Esophagus (tissue), 2 donors: Measurements from ENCODE around the gene KCNE3. TPM values are rescaled to one million over a fixed set of nuclear protein-coding genes. Genes with fewer than 3 reads are reported as not detected.

Experiments
- H3K27ac ChIP-seq, 2 donors: one replicate each; pipeline ENCODE4 v1.5.1; 2013; ENCODE audit warnings: low read depth in 2 of 2, mild to moderate bottlenecking in 2 of 2, inconsistent platforms in 1 of 2, low read length in 1 of 2, moderate library complexity in 1 of 2
- H3K27me3 ChIP-seq, 2 donors: one replicate each; pipeline ENCODE4 v1.6.1; 2013; ENCODE audit warnings: low read length in 2 of 2, control low read depth in 1 of 2, mild to moderate bottlenecking in 1 of 2; ENCODE audit not compliant: insufficient read depth in 2 of 2, control insufficient read depth in 1 of 2
- H3K36me3 ChIP-seq, 2 donors: one replicate each; pipeline ENCODE4 v1.6.1; 2013; ENCODE audit warnings: low read length in 1 of 2; ENCODE audit not compliant: control insufficient read depth in 2 of 2, insufficient read depth in 2 of 2
- H3K4me1 ChIP-seq, 2 donors: one replicate each; pipeline ENCODE4 v1.6.1; 2013; ENCODE audit warnings: low read length in 1 of 2; ENCODE audit not compliant: control insufficient read depth in 2 of 2, insufficient read depth in 2 of 2
- H3K4me3 ChIP-seq, 2 donors: one replicate each; pipeline ENCODE4 v1.5.1; 2013; ENCODE audit warnings: low read length in 2 of 2, mild to moderate bottlenecking in 2 of 2, low read depth in 1 of 2, moderate library complexity in 1 of 2
- H3K9me3 ChIP-seq, 2 donors: one replicate each; pipeline ENCODE4 v1.6.1; 2013; ENCODE audit warnings: mild to moderate bottlenecking in 2 of 2, low read depth in 1 of 2, low read length in 1 of 2, moderate library complexity in 1 of 2; ENCODE audit not compliant: control insufficient read depth in 2 of 2, insufficient read depth in 1 of 2
- WGBS, 2 donors: extraction: QIAGEN DNeasy Blood & Tissue Kit; methylation state at CpG; one replicate each; pipeline ENCODE4 v1.1.7; 2013; 5-methylcytosine and 5-hydroxymethylcytosine counted together
- polyA plus RNA-seq, 2 donors: library from polyadenylated mRNA; stranded (reverse); fragments of 200-250 nt; gene quantifications; one replicate each; pipeline ENCODE4 v1.2.3, GENCODE V29; 2013
- donor health status: healthy with polysubstance abuse.
- donor health status: Bipolar disorder and iron deficiency.

The KCNE3 gene
- polyA plus RNA-seq, 2 donors = 1.7 to 4.6 TPM

DNA sequence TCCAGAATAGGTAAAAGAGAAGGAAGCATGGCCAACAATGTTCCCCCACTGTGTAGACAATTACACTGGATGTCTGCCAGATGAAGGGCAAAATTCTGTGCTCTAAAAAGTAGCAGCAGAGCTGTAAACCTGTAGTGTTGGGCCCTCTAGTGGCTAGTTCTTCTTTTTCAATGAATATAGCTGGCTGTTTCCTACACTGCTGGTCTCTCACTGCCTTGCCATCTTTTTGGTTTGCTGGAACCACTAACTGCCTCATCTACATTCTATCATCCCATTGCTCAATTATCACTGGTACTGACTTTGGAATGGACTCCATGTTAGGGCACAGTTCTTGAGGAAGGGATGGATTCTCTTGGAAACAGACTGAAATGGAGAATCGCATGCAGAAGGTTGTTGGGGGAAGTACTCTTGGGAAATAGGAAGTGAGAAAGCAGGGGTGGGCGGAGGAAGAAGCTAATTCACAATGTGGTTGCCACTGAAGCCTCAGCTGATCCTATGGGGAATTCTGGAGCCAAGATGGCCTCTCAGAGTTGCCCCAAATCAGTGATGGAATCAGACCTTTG is 17.9 kb downstream of the KCNE3 start:
- Histone ChIP-seq H3K4me1 (peaks cover 0 to under 1% of the 10 kb centered on the region in 2 donors), H3K27me3 (no peaks in the 10 kb centered on the region), H3K4me3 (no peak overlapping the region), H3K27ac (no peak overlapping the region), H3K9me3 (no peaks in the 10 kb centered on the region), H3K36me3 (no peaks in the 10 kb centered on the region)
- WGBS, 2 donors = 68 to 69% methylated on average over 2 of the region's 2 CpGs

- Histone ChIP-seq H3K4me1 (peaks cover 0 to 2% of the 10 kb centered on the region in 2 donors), H3K27me3 (no peaks in the 10 kb centered on the region), H3K36me3 (no peaks in the 10 kb centered on the region), H3K9me3 (no peaks in the 10 kb centered on the region), H3K27ac (no peak overlapping the region), H3K4me3 (no peak overlapping the region)
Measured at GRCh38 chr11:74447720-74448119, 19.6 kb downstream of the KCNE3 start.

DNA sequence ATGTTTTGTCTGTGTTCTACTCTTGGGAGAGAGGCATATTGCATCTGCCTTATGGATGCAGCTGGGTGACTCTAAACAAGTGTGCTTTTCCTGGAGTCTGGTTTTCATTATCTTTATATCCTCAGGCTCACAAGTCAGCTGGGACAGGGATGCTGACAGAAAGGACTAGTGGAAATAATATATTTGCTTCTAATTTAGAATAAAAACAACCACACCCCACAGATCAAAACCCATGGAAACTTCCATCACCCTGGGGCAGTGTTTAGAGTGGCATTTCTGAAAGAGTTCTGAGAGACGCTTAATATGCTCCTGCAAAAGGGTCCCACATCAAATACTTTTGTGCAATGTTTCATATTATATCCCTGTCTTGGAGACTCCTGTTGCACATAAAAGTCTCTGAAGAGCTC is 20.8 kb downstream of the KCNE3 start:
- Histone ChIP-seq H3K27me3 (no peaks in the 10 kb centered on the region), H3K4me1 (peaks cover 0 to 2% of the 10 kb centered on the region in 2 donors), H3K36me3 (no peaks in the 10 kb centered on the region), H3K4me3 (no peak overlapping the region), H3K9me3 (no peaks in the 10 kb centered on the region), H3K27ac (no peak overlapping the region)
- WGBS, 2 donors = 56 to 79% methylated on average over 1 of the region's 1 CpG

GRCh38 chr11:74444173-74444826 is 23.0 kb downstream of the KCNE3 start:
- no peaks in the 10 kb centered on the region for H3K27me3 ChIP-seq
- no peak overlapping the region for H3K27ac ChIP-seq
- H3K36me3 ChIP-seq = no peaks in the 10 kb centered on the region
- peaks cover 0 to 2% of the 10 kb centered on the region in 2 donors for H3K4me1 ChIP-seq
- no peaks in the 10 kb centered on the region for H3K9me3 ChIP-seq
- H3K4me3 ChIP-seq = no peak overlapping the region
- 59 to 62% methylated on average over 9 of the region's 9 CpGs for WGBS, 2 donors

DNA sequence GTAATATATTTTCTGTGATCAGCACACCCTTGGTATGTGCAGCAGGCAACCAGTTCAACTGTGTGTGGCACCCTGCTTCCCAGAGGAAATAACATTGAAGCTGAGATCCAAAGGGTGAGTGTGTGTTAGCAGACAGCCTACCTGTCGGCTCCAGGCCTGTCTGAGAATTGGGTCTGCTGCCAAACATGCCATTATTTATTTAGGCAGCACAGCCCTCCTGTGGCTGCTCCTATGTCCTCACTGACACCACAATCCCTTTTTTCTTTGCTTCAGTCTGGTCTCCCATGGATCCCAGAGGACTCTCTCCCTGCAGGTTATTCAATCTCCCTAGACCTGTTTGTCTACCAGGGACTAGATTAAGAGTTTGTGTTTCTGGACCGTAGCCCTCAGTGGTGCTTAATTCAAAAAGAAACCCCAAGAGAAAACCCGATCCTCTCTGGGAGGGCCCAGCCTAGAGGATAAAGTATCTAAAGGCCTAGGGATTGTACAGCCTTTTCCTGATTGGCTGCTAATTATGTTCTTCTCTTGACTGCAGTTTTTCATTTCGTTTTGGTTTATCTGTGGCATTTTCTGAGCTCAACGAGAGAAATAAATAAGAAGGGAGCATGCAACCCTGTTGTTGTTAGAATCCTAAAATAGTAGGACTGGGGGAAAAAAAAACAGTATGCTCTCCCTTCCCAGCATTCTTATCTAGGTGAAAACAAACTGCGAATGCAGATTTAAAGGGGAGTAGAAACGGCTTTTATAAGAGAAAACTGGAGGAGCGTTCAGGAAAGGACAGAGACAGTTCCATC is 24.1 kb downstream of the KCNE3 start:
- H3K9me3 ChIP-seq = no peaks in the 10 kb centered on the region
- 41 to 44% methylated on average over 8 of the region's 8 CpGs for WGBS, 2 donors
- H3K4me3 ChIP-seq = no peak overlapping the region
- H3K27me3 ChIP-seq = no peaks in the 10 kb centered on the region
- no peak overlapping the region for H3K27ac ChIP-seq
- no peaks in the 10 kb centered on the region for H3K36me3 ChIP-seq
- H3K4me1 ChIP-seq = peaks cover 0 to 2% of the 10 kb centered on the region in 2 donors

DNA sequence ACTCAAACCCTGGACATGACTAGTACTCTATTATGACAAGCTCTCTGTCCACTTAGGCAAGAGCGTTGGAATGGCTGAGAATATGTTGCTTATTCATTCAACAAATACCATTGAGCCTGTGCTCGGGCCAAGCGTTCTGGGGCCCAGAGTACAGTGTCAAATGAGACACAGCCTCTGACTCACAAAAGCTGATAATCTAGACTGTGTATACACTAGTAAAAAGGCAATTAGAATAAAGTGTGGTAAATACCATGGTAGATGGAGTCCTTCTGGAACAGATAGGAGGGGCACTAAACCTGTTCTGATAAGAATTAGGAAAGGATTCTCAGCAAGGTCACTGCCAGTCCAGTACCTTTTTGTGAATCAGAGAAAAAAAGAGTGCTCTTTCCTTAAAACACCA is 24.7 kb downstream of the KCNE3 start:
- Histone ChIP-seq H3K36me3 (no peaks in the 10 kb centered on the region), H3K4me1 (peaks cover 0 to 2% of the 10 kb centered on the region in 2 donors), H3K4me3 (no peak overlapping the region), H3K27me3 (no peaks in the 10 kb centered on the region), H3K27ac (no peak overlapping the region), H3K9me3 (no peaks in the 10 kb centered on the region)
- WGBS, 2 donors = 37 to 45% methylated on average over 3 of the region's 3 CpGs

GRCh38 chr11:74438681-74439080 is 28.7 kb downstream of the KCNE3 start:
- H3K9me3 ChIP-seq = no peaks in the 10 kb centered on the region
- no peaks in the 10 kb centered on the region for H3K4me1 ChIP-seq
- H3K27me3 ChIP-seq = no peaks in the 10 kb centered on the region
- WGBS, 2 donors = 83 to 96% methylated on average over 1 of the region's 1 CpG
- H3K27ac ChIP-seq = no peak overlapping the region
- H3K4me3 ChIP-seq = no peak overlapping the region
- H3K36me3 ChIP-seq = no peaks in the 10 kb centered on the region

DNA sequence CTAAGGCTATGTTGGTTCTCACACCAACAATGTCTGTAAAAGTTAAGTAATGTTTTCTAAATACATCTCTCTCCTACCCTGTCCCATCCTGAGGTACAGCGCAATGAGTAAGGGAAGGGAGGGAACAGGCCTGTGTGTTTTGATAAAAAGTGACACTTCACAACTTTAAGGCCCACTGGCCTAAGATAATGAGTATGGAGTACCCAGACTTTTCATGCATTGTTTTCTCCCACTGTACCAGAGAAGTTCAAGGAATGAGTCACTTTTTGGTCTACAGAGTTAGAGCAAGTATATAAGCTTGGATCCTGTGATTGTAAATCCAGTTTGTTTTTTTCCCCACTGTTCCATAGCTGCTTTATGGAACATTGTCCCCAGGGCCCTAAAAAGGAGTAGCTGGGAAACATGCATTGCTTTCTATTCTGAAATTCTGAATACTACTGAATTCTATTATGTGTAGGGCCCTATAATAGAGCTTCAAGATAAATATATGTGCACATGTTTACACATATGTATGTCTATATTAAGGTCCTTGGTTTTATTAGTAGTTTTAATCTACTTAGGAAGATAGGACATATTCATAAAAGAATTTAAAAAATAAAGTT is 29.8 kb downstream of the KCNE3 start:
- Histone ChIP-seq H3K27ac (no peak overlapping the region), H3K9me3 (no peaks in the 10 kb centered on the region), H3K27me3 (no peaks in the 10 kb centered on the region), H3K4me3 (no peak overlapping the region), H3K4me1 (no peaks in the 10 kb centered on the region), H3K36me3 (no peaks in the 10 kb centered on the region)
- WGBS, 2 donors = 76 to 89% methylated on average over 1 of the region's 1 CpG

DNA sequence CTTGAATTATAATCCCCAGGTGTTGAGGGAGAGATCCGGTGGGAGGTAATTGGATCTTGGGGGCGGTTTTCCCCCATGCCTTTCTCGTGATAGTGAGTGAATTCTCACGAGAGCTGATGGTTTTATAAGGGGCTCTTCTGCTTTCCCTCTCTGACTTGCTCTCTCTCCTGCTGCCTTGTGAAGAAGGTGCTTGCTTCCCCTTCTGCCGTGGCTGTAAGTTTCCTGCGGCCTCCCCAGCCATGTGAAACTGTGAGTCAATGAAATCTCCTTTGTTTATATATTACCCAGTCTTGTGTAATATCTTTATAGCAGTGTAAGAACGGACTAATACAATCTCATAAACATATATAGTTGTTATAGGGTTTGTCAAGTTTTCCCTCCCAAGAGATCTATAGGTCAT is 32.8 kb downstream of the KCNE3 start:
- Histone ChIP-seq H3K27ac (no peak overlapping the region), H3K27me3 (no peaks in the 10 kb centered on the region), H3K4me3 (no peak overlapping the region), H3K4me1 (no peaks in the 10 kb centered on the region), H3K36me3 (no peaks in the 10 kb centered on the region), H3K9me3 (no peaks in the 10 kb centered on the region)
- 66 to 70% methylated on average over 7 of the region's 7 CpGs for WGBS, 2 donors
